Stimulated activated CD8-positive, alpha-beta memory T cell treated with anti-CD3 and anti-CD28 coated beads, Interleukin-4, amount 100 ng/mL, for 4 hours (primary cell): ENCODE measurements around the gene VTI1A.

Experiments used
- DNase-seq, 2 donors: peaks; one replicate each; pipeline ENCODE4 v3.0.0-alpha.2; 2020; ENCODE audit warnings: low read depth in 2 of 2, low spot score in 1 of 2

VTI1A gene

DNA sequence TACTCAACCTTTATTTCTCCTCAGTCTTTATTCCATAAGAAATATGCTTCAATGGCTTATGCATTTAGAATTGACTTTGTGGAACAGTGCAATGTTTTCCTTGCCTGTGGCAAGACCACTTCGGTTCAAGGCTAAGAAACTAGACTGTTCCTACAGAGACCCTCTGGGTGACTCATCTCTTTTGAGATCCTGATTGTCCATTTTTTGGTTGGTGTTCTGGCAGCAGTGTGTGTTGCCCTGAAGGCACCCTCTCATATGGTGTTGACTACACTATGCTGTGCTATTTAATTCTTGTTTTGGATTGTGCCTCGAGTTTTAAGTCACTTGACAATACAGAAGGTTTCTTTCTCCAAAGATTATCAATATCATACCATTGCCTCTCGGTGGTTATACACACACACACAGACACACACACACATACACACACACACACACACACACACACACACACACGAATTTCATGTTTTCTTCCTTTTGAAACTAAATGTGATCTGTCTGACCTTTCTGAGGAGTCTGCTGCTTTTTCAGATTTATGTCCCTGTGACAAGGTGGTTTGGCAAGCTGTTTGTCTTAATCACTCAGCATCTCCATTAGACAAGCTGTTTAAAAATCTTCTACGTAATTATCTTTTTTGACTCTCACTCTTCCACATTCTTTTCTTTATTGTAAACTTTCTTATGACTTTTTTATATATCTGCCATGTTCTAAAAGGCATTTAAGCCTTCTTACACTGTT lies 187.2 kb downstream of the VTI1A start:
- no peak for DNase-seq

- no peak for DNase-seq
These were observed 190.9 kb downstream of the VTI1A start for GRCh38 chr10:112637901-112638300.

- no peak for DNase-seq
These were observed 192.3 kb downstream of the VTI1A start for GRCh38 chr10:112639298-112639697.

DNA sequence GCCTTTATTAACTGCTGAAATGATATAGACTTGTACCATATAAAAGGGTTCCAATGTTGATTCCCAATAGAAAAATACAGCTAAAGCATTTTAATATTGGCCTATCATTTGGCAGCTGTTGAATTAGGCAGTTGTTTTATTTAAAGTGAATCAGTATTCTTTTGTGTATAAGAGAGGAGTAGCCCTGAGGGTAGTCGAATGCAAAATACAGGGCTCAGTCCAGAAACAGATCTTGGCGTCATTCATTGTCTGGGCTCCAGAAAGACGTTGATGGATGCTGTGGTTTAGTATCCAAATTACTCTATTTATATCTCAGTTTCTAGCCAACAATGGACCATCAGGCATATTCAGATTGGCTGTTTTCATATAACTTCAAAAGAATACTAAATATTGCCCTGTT lies 193.6 kb downstream of the VTI1A start:
- no peak for DNase-seq

- DNase-seq, result no peak
These were observed 196.7 kb downstream of the VTI1A start for GRCh38 chr10:112643600-112644264.

DNA sequence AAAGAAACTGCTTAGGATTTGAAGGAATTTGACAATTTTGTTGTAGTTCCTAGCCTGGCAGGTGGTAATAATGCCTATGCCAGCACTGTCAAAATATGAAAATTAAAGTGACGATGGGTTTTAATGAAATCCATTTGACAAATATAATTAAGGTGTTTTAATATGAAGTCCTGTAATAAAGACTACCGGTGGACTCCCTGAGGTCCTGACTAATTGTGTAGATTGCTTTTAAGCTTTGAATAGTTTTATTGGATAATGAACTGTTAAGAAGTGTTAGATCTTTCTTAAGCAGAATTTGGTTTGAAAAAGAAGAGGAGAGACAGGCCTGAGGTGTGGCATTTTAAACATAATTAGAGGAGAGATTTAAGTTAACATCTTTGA lies 197.2 kb downstream of the VTI1A start:
- DNase-seq, result no peak

DNA sequence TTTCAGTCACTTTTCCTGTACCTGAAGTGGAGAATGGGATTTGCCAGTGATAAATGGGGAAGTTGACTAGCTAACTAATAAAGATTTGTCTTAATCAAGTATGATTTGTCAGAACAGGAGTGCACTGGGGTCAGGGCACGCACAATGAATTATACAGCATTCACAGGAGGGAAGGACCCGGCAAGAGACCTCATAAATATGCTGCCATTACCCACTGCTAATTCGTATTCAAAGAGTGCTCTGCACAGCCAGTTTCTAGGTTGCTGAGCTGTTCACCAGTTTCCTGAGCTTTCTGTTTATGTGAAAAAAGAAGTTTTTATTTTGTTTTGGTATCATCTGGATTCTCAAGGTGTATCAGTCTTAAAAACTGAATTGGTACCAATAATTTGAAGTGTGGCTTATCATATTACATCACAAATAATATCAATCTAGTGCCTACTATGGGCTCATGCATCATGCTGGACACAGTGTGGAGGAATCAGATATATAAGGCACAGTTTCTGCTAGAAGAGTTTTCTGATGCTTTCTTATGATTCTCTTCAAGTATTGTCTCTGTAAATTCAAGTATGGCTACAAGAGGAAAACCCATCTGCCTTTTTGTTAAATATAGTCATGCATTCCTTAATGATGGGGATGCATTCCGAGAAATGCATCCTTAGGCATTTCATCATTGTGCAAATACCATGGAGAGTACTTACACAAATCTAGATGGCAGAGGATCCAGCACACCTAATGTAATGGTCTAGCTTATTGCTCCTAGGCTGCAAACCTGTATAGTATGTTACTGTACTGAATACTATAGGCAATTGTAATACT lies 202.2 kb downstream of the VTI1A start:
- DNase-seq, result no peak

DNA sequence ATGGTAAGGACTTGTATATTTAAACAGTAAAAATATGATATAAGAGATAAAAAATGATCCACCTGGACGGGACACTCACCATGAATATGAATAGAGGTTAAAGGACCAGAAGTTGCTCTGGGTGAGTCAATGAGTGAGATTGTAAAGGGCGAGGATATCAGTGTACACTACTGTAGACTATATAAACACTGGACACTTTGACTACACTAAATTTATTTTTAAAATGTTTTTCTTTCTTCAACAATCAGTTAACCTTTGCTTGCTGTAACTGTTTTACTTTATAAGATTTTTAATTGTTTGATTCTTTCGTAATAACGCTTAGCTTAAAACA lies 202.8 kb downstream of the VTI1A start:
- no peak for DNase-seq

DNA sequence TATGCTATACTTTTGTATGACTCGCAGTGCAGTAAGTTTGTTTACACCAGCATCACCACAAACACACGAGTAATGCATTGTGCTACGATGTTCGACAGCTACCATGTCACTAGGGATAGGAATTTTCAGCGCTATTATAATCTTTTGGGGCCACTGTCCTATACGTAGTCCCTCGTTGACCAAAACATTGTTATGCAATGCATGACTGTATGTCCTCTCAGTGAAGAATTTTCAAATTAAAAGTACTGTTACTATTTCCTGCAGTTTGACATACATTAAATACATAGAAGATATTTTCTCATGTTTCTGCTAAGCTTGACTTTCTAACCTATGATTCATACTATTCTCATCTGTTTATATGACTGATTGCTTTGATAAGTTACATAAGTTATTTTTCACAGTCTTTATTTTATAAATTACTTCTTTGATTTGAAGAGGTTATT lies 203.6 kb downstream of the VTI1A start:
- no peak for DNase-seq

DNA sequence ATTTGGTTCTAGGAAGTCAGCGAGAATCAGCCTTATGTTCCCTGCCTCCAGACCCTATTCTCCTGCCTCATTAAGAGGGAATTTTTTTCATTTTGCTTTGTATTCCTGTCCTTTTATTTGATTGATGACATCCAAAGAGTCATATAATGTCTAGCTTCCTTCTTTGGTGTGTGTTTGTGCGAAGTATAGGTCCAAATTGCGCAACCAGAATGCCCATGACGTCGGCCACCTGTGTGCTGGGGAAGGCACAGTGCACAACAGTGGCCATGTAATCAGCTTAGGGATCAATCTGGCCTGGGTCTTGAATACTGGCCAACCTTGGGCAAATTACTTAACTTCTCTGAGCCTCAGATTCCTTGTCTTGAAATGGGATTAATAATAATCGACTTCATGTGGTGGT lies 206.2 kb downstream of the VTI1A start:
- no peak for DNase-seq

GRCh38 chr10:112653851-112654250 lies 206.8 kb downstream of the VTI1A start:
- DNase-seq, result no peak

- no peak for DNase-seq
These were observed 207.8 kb downstream of the VTI1A start for GRCh38 chr10:112654794-112655193.

DNA sequence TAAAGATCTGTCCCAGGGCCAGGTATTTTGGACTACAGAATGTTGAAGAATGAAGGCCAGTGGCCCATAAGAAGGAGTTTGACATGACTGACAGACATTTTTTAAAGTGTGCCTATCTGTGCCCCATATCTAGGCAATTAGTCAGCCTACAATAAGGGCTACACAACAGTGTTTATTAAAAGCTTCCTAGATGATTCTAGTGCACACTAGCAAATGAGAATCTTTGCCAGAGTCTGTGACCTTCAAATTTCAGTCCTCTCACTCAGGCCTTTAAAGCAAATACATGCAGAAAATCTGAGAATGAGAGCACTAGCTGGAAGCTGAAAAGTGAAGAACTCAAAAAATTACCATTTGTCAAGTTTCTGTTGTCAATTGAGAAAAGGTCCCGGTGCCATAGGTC lies 208.7 kb downstream of the VTI1A start:
- DNase-seq, result no peak

DNA sequence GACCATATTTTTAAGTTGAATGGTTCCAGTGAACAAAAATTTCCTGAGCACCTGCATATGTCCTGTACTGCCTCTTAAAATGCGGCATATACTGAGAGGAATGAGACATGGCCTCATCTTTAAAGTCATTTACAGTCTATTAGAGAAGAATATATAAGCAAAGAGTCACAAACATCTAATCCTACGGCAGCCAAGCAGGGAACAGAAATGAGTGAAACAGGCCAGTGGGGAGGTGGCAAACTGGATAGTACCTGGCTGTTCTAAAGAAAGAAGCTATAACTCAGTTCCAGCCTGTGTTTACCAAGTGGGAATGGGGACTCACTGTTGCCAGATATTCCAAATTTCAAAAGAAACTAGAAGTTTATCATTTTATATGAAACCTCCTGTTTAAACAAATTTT lies 211.4 kb downstream of the VTI1A start:
- no peak for DNase-seq

- DNase-seq, result no peak
These were observed 212.1 kb downstream of the VTI1A start for GRCh38 chr10:112658900-112659638.

DNA sequence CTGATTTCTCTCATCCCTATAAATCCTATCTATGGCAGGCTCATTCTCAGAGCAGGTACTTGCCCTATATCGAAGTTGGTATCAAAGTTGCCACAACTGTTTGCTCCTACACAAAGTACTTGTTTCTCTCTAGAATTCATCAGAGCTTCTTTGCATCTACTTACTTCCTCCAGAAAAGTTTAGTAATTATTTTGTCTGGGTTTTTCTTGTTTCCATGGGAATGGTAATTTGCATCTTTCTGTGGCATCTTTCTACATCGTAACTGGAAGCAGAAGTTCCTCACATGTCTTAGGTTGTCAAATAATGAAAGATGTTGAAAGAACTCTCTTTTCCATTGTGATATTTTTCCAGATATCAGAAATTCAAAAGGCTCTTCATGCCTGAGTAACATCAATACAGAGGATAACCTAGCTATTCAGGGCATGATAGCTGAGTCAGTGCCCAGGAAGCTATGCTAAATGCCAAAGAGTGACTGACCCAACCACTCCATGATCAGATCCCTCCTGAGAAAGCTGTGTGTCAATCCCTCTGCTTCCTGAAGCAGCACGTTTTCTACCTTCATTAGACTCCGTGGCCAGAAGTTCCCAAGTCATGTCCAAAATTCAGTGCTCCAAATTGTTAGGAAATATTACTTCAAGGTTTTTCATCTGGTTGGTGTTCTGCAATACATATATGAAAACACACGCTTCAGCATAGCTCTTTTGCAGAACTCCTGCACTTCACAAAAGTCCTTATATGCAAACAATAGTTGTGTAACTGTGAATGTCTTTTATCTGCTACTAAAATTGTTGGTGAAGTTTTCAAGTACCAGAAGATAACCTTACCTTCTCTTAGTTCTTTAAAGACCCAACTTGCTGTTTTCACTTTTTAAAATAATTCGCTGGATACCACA lies 216.5 kb downstream of the VTI1A start:
- no peak for DNase-seq

GRCh38 chr10:112666094-112666493 lies 219.1 kb downstream of the VTI1A start:
- no peak for DNase-seq

GRCh38 chr10:112669989-112670388 lies 223.0 kb downstream of the VTI1A start:
- no peak for DNase-seq

DNA sequence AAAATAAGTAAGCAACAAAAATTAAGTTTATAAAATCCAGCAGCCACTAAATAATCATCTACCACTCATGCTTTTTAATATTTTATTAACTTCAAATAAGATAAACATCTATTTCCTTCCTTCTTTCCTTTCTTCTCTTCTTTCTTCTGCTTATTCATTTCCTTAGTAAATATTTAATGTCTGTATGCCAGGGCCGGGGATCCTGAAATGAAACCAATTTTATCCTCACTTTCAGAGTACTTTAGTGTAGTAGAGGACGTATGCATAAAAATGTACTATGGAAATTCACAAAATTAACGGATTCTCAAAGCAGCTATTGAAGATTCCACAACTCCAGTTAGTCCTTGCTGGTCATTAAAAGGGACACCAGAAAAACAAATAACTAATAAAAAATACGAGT lies 224.7 kb downstream of the VTI1A start:
- no peak for DNase-seq

GRCh38 chr10:112672706-112673105 lies 225.7 kb downstream of the VTI1A start:
- no peak for DNase-seq
